HG03342 (cell line): Measurements from ENCODE around the gene TACC2.

ENCODE experiments used
- ATAC-seq: cut with Tn5 transposase; IDR thresholded peaks from one replicate; pipeline ENCODE4 v1.9.1; 2021; ENCODE audit warnings: mild to moderate bottlenecking, moderate library complexity; ENCODE audit not compliant: unreplicated experiment

TACC2 gene

GRCh38 chr10:122210481-122211265 lies 221.7 kb downstream of the TACC2 start:
- ATAC-seq = no peak

GRCh38 chr10:122213364-122213763 lies 224.4 kb downstream of the TACC2 start:
- no peak for ATAC-seq

GRCh38 chr10:122213766-122214165 lies 224.8 kb downstream of the TACC2 start:
- no peak for ATAC-seq

GRCh38 chr10:122216047-122216446 lies 227.1 kb downstream of the TACC2 start:
- ATAC-seq = no peak

GRCh38 chr10:122219340-122219739 lies 230.4 kb downstream of the TACC2 start:
- no peak for ATAC-seq

- no peak for ATAC-seq
Observed at GRCh38 chr10:122220736-122221135, 231.8 kb downstream of the TACC2 start.

- ATAC-seq = no peak
Observed at GRCh38 chr10:122221958-122222357, 233.0 kb downstream of the TACC2 start.

GRCh38 chr10:122222638-122223037 lies 233.7 kb downstream of the TACC2 start:
- ATAC-seq = no peak

- ATAC-seq = no peak
Observed at GRCh38 chr10:122224159-122224558, 235.2 kb downstream of the TACC2 start.

GRCh38 chr10:122225330-122225729 lies 236.4 kb downstream of the TACC2 start:
- no peak for ATAC-seq

- no peak for ATAC-seq
Observed at GRCh38 chr10:122227754-122228153, 238.8 kb downstream of the TACC2 start.

GRCh38 chr10:122229666-122230065 lies 240.7 kb downstream of the TACC2 start:
- ATAC-seq = no peak

- no peak for ATAC-seq
Observed at GRCh38 chr10:122230222-122230621, 241.3 kb downstream of the TACC2 start.

GRCh38 chr10:122232769-122233168 lies 243.8 kb downstream of the TACC2 start:
- no peak for ATAC-seq

GRCh38 chr10:122233857-122234348 lies 244.9 kb downstream of the TACC2 start:
- ATAC-seq = no peak

GRCh38 chr10:122234416-122234815 lies 245.5 kb downstream of the TACC2 start:
- no peak for ATAC-seq

- ATAC-seq = no peak
Observed at GRCh38 chr10:122236690-122237306, 247.8 kb downstream of the TACC2 start.

- ATAC-seq = no peak
Observed at GRCh38 chr10:122237331-122237990, 248.5 kb downstream of the TACC2 start.

- ATAC-seq = no peak
Observed at GRCh38 chr10:122239578-122240257, 250.8 kb downstream of the TACC2 start.

- ATAC-seq = no peak
Observed at GRCh38 chr10:122240401-122240800, 251.4 kb downstream of the TACC2 start.

- no peak for ATAC-seq
Observed at GRCh38 chr10:122241836-122242235, 252.9 kb downstream of the TACC2 start.
